ENCODE data around the gene TMEM18.

- no peak for TF ChIP-seq POLR2AphosphoS5 (IDR thresholded peaks at IDR 0.05; ENCODE audit: low read depth, low read length)
- TF ChIP-seq REST (IDR thresholded peaks at IDR 0.05; ENCODE audit: insufficient read depth in 1 of 2, low read depth in 2 of 2, low read length in 2 of 2), result no peak
These were observed 8.2 kb upstream of the TMEM18 start for GRCh38 chr2:685421-685820.

Data from PFSK-1 (cell line).